ENCODE measurements around the gene ARHGAP42.

Gene ARHGAP42

GRCh38 chr11:100999756-101000155 is 312.7 kb downstream of the ARHGAP42 start:
- TF ChIP-seq CTCF (IDR thresholded peaks at IDR 0.05; ENCODE audit: low read depth, low read length, poor library complexity, severe bottlenecking) (no peak), EZH2phosphoT487 (IDR thresholded peaks at IDR 0.05; ENCODE audit: borderline replicate concordance, low read length) (no peak)
- Histone ChIP-seq H3K9me3 (ENCODE audit: control insufficient read depth, insufficient read depth, low read length) (no peaks in the 10 kb centered on the region), H3F3A (ENCODE audit: control insufficient read depth, insufficient read depth) (no peaks in the 10 kb centered on the region), H3K79me2 (ENCODE audit: control insufficient read depth, low read length) (no peaks in the 10 kb centered on the region), H3K27ac (ENCODE audit: low read depth, low read length) (no peak overlapping the region), H3K36me3 (ENCODE audit: control insufficient read depth, low read length) (no peaks in the 10 kb centered on the region), H3K4me3 (ENCODE audit: low read length) (no peak overlapping the region), H3K4me2 (ENCODE audit: low read length) (no peak overlapping the region), H4K20me1 (ENCODE audit: control insufficient read depth, insufficient read depth, low read depth, low read length) (no peaks in the 10 kb centered on the region), H3K4me1 (ENCODE audit: control insufficient read depth, low read length) (no peaks in the 10 kb centered on the region), H3K9me2 (replicated peaks; ENCODE audit: control insufficient read depth, low read length) (no peaks in the 10 kb centered on the region), H3K27me3 (ENCODE audit: control insufficient read depth, low read length) (no peaks in the 10 kb centered on the region)

DNA sequence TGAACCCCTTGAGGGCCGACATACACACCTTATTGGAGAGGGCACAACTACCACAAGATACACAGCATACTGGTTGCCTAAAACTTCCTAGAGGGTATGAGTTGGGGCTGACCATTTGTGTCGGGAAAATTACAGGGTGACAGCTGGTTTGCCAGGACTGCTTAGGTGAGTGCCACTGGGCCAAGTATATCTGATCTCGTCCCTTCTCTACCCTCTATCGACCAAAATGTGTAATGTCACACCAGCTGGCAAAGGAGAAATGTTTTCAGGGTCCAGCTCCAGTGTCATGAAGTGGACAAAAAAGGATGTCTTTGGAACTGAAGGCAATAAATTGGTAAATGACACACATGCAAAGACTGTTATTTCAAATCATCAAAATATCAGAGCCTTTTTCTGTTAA is 316.4 kb downstream of the ARHGAP42 start:
- Histone ChIP-seq H3K4me1 (ENCODE audit: control insufficient read depth, low read length) (no peaks in the 10 kb centered on the region), H3K4me3 (ENCODE audit: low read length) (no peak overlapping the region), H3F3A (ENCODE audit: control insufficient read depth, insufficient read depth) (no peaks in the 10 kb centered on the region), H3K4me2 (ENCODE audit: low read length) (no peak overlapping the region), H3K9me3 (ENCODE audit: control insufficient read depth, insufficient read depth, low read length) (no peaks in the 10 kb centered on the region), H3K27me3 (ENCODE audit: control insufficient read depth, low read length) (no peaks in the 10 kb centered on the region), H3K9me2 (replicated peaks; ENCODE audit: control insufficient read depth, low read length) (no peaks in the 10 kb centered on the region), H3K36me3 (ENCODE audit: control insufficient read depth, low read length) (no peaks in the 10 kb centered on the region), H4K20me1 (ENCODE audit: control insufficient read depth, insufficient read depth, low read depth, low read length) (no peaks in the 10 kb centered on the region), H3K27ac (ENCODE audit: low read depth, low read length) (no peak overlapping the region), H3K79me2 (ENCODE audit: control insufficient read depth, low read length) (no peaks in the 10 kb centered on the region)
- no peak for TF ChIP-seq CTCF (IDR thresholded peaks at IDR 0.05; ENCODE audit: low read depth, low read length, poor library complexity, severe bottlenecking)
- no peak for TF ChIP-seq EZH2phosphoT487 (IDR thresholded peaks at IDR 0.05; ENCODE audit: borderline replicate concordance, low read length)

- H3K4me2 ChIP-seq (ENCODE audit: low read length) = no peak overlapping the region
- no peaks in the 10 kb centered on the region for H3K27me3 ChIP-seq (ENCODE audit: control insufficient read depth, low read length)
- H3K79me2 ChIP-seq (ENCODE audit: control insufficient read depth, low read length) = no peaks in the 10 kb centered on the region
- no peaks in the 10 kb centered on the region for H3K9me3 ChIP-seq (ENCODE audit: control insufficient read depth, insufficient read depth, low read length)
- TF ChIP-seq EZH2phosphoT487 (IDR thresholded peaks at IDR 0.05; ENCODE audit: borderline replicate concordance, low read length) = no peak
- no peak for TF ChIP-seq CTCF (IDR thresholded peaks at IDR 0.05; ENCODE audit: low read depth, low read length, poor library complexity, severe bottlenecking)
- no peak overlapping the region for H3K27ac ChIP-seq (ENCODE audit: low read depth, low read length)
- no peak overlapping the region for H3K4me3 ChIP-seq (ENCODE audit: low read length)
- H3K4me1 ChIP-seq (ENCODE audit: control insufficient read depth, low read length) = peaks cover 10% of the 10 kb centered on the region
- H4K20me1 ChIP-seq (ENCODE audit: control insufficient read depth, insufficient read depth, low read depth, low read length) = no peaks in the 10 kb centered on the region
- H3F3A ChIP-seq (ENCODE audit: control insufficient read depth, insufficient read depth) = no peaks in the 10 kb centered on the region
- H3K36me3 ChIP-seq (ENCODE audit: control insufficient read depth, low read length) = no peaks in the 10 kb centered on the region
- no peaks in the 10 kb centered on the region for H3K9me2 ChIP-seq (replicated peaks; ENCODE audit: control insufficient read depth, low read length)
Observed at GRCh38 chr11:101008961-101009689, 322.0 kb downstream of the ARHGAP42 start.
